Measurements from ENCODE around the gene IDH3B.
"Not testable (repeated sequence)": the region's sequence is repeated elsewhere in the genome, so short reads cannot be mapped to it uniquely, and the experiment has no call there.

Gene IDH3B

DNA sequence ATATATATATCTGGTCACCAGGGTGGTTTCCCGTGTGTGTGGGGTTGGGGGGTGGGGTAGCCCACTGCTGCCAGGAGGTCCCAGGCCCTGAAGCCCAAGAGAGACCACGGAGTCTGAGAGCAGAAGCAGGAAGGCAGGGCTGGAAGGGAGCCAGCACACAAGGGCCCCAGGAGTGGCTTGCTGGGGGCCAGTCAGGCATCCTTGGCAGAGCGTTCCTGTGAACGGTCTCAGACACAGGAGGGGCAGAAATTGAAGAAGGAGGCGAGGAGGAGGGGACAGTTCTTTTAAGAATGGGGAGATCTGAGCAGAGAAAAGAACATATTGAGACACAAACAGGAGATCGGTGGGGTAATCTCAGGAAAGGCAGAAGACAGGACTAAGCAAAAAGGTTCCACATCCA, 26.7 kb upstream of the IDH3B start:
- Histone ChIP-seq H3K79me2 (ENCODE audit: insufficient read depth, low read depth) (no peaks in the 10 kb centered on the region), H3K27ac (no peak overlapping the region), H2AFZ (ENCODE audit: low read depth) (no peak overlapping the region), H3K9ac (no peak overlapping the region), H3K4me3 (IDR thresholded peaks at IDR 0.05; ENCODE audit: insufficient read depth, low read depth, low read length) (no peak overlapping the region), H3K27me3 (ENCODE audit: insufficient read depth, low read depth) (no peaks in the 10 kb centered on the region), H4K20me1 (ENCODE audit: insufficient read depth) (no peaks in the 10 kb centered on the region), H3K36me3 (ENCODE audit: insufficient read depth) (no peaks in the 10 kb centered on the region), H3K4me2 (no peak overlapping the region), H3K4me1 (ENCODE audit: low read depth, poor library complexity, severe bottlenecking) (no peaks in the 10 kb centered on the region)
- TF ChIP-seq, protein P1, sequence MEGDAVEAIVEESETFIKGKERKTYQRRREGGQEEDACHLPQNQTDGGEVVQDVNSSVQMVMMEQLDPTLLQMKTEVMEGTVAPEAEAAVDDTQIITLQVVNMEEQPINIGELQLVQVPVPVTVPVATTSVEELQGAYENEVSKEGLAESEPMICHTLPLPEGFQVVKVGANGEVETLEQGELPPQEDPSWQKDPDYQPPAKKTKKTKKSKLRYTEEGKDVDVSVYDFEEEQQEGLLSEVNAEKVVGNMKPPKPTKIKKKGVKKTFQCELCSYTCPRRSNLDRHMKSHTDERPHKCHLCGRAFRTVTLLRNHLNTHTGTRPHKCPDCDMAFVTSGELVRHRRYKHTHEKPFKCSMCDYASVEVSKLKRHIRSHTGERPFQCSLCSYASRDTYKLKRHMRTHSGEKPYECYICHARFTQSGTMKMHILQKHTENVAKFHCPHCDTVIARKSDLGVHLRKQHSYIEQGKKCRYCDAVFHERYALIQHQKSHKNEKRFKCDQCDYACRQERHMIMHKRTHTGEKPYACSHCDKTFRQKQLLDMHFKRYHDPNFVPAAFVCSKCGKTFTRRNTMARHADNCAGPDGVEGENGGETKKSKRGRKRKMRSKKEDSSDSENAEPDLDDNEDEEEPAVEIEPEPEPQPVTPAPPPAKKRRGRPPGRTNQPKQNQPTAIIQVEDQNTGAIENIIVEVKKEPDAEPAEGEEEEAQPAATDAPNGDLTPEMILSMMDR (conservative IDR thresholded peaks at IDR 0.05; ENCODE audit: low read depth, low read length): no peak

DNA sequence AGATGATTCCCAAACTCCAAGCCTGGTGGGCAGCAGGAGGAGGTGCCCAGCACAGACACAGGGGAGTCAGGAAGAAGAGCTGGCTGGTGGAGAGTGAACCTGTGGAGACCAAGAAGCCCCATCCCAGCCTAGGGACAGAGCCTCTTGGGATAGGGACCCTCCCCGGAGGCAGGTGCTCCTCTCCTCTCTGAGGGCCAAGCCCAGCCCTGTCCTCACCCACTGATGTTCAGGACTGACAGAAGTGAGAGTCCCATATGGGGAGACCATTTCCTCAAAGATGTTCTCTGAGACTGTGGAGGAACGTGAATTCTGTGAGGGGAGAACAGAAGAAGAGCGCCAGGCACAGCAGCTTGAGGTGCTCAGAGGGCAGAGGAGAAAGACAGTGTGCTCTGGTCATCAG, 26.2 kb upstream of the IDH3B start:
- no peak overlapping the region for H3K4me2 ChIP-seq
- H3K79me2 ChIP-seq (ENCODE audit: insufficient read depth, low read depth): no peaks in the 10 kb centered on the region
- H3K27ac ChIP-seq: no peak overlapping the region
- no peaks in the 10 kb centered on the region for H3K4me1 ChIP-seq (ENCODE audit: low read depth, poor library complexity, severe bottlenecking)
- H3K27me3 ChIP-seq (ENCODE audit: insufficient read depth, low read depth): no peaks in the 10 kb centered on the region
- H3K36me3 ChIP-seq (ENCODE audit: insufficient read depth): no peaks in the 10 kb centered on the region
- no peak overlapping the region for H3K9ac ChIP-seq
- no peaks in the 10 kb centered on the region for H4K20me1 ChIP-seq (ENCODE audit: insufficient read depth)
- H2AFZ ChIP-seq (ENCODE audit: low read depth): no peak overlapping the region
- no peak overlapping the region for H3K4me3 ChIP-seq (IDR thresholded peaks at IDR 0.05; ENCODE audit: insufficient read depth, low read depth, low read length)
- TF ChIP-seq, protein P1 (conservative IDR thresholded peaks at IDR 0.05; ENCODE audit: low read depth, low read length): no peak

DNA sequence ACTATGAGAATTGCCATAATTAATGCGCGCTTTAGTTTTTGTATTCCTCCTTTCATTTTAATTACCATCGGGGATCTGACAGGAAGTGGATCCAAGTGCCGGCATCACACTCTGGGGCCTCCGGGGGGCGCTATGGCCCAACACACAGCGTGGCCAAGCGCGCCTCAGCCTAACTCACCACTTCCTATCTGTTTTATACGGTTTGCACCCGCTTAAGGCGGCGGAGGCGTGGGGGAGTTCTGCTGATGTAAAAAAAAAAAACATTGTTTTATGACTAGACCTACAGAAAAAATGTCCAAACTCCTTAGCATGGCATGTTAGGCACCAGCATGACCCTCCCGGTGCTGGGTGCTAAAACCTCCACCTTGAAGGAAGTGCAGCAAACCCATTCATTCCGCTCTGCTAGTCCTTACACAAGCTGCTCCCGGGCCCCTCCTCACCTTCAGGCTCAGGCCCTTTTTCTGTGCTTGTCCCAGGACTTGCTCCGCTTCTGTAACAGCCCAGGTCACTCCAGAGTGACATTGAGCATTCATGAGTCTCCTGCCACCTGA, 24.1 kb upstream of the IDH3B start:
- H3K79me2 ChIP-seq (ENCODE audit: insufficient read depth, low read depth): no peaks in the 10 kb centered on the region
- no peak overlapping the region for H3K9ac ChIP-seq
- H3K4me1 ChIP-seq (ENCODE audit: low read depth, poor library complexity, severe bottlenecking): no peaks in the 10 kb centered on the region
- no peaks in the 10 kb centered on the region for H4K20me1 ChIP-seq (ENCODE audit: insufficient read depth)
- H3K27ac ChIP-seq: no peak overlapping the region
- H3K36me3 ChIP-seq (ENCODE audit: insufficient read depth): no peaks in the 10 kb centered on the region
- no peaks in the 10 kb centered on the region for H3K27me3 ChIP-seq (ENCODE audit: insufficient read depth, low read depth)
- TF ChIP-seq, protein P1 (conservative IDR thresholded peaks at IDR 0.05; ENCODE audit: low read depth, low read length): peak; percentile 37; the same call in 1 of the 2 replicates
- no peak overlapping the region for H3K4me3 ChIP-seq (IDR thresholded peaks at IDR 0.05; ENCODE audit: insufficient read depth, low read depth, low read length)
- H3K4me2 ChIP-seq: no peak overlapping the region
- H2AFZ ChIP-seq (ENCODE audit: low read depth): no peak overlapping the region

DNA sequence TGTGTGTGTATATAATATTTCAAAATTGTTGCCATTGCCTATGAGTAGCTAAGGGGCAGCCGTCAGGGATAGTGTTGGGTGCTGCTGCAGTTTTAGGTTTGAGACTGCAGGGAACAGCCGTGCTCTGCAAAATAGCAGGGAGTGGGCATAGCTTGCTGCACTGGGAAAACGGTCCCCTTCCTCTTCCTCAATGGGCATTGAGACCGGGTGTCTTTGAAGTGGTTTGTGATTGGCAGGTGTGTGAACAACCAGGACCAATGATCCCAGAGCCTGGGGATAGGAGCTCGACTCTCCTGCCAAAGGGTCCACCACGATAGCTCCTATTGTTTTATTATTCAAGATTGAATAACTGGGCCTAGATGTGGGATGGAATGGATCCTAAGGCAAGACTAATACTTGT, 23.5 kb upstream of the IDH3B start:
- Histone ChIP-seq H3K36me3 (ENCODE audit: insufficient read depth) (no peaks in the 10 kb centered on the region), H3K27ac (no peak overlapping the region), H2AFZ (ENCODE audit: low read depth) (no peak overlapping the region), H3K4me2 (no peak overlapping the region), H3K4me3 (IDR thresholded peaks at IDR 0.05; ENCODE audit: insufficient read depth, low read depth, low read length) (no peak overlapping the region), H3K4me1 (ENCODE audit: low read depth, poor library complexity, severe bottlenecking) (no peaks in the 10 kb centered on the region), H4K20me1 (ENCODE audit: insufficient read depth) (no peaks in the 10 kb centered on the region), H3K79me2 (ENCODE audit: insufficient read depth, low read depth) (no peaks in the 10 kb centered on the region), H3K9ac (no peak overlapping the region), H3K27me3 (ENCODE audit: insufficient read depth, low read depth) (no peaks in the 10 kb centered on the region)
- TF ChIP-seq, protein P1 (conservative IDR thresholded peaks at IDR 0.05; ENCODE audit: low read depth, low read length): no peak

DNA sequence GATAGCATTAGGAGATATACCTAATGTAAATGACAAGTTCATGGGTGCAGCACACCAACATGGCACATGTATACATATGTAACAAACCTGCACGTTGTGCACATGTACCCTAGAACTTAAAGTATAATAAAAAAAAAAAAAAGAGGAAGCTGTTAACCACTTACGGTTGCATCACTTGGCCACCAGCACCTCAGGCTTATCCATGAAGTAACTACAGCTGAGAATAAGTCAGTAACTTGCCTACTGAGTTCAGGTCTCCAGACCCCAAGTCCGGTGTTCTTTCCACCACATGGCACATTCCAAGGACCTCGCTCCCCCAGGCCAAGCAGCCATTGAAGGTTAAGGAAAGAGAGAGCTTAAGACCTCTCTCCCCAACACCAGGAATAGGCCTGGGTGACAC, 20.8 kb upstream of the IDH3B start:
- not testable (repeated sequence) for H3K79me2 ChIP-seq (ENCODE audit: insufficient read depth, low read depth); H3K36me3 ChIP-seq (ENCODE audit: insufficient read depth); H3K4me2 ChIP-seq; H3K27ac ChIP-seq; H3K4me1 ChIP-seq (ENCODE audit: low read depth, poor library complexity, severe bottlenecking); H3K9ac ChIP-seq; H3K4me3 ChIP-seq (IDR thresholded peaks at IDR 0.05; ENCODE audit: insufficient read depth, low read depth, low read length); H3K27me3 ChIP-seq (ENCODE audit: insufficient read depth, low read depth); H4K20me1 ChIP-seq (ENCODE audit: insufficient read depth); H2AFZ ChIP-seq (ENCODE audit: low read depth)

DNA sequence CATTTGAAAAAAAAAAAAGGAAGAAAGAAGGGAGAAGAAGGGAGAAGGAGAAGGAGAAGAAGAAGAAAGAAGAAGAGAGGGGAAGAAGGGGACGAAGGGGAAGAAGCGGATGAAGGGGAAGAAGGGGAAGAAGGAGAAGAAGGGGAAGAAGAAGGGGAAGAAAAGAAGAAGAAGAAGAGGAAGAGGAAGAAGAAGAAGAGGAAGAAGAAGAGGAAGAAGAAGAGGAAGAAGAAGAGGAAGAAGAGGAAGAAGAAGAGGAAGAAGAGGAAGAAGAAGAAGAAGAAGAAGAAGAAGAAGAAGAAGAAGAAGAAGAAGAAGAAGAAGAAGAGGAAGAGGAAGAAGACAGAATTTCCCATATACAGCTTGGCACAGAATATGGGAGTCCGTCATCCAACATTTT, 18.0 kb upstream of the IDH3B start:
- H3K27ac ChIP-seq; H3K27me3 ChIP-seq (ENCODE audit: insufficient read depth, low read depth); H3K36me3 ChIP-seq (ENCODE audit: insufficient read depth); H3K4me2 ChIP-seq; H4K20me1 ChIP-seq (ENCODE audit: insufficient read depth); H3K79me2 ChIP-seq (ENCODE audit: insufficient read depth, low read depth); H3K9ac ChIP-seq; H2AFZ ChIP-seq (ENCODE audit: low read depth); H3K4me3 ChIP-seq (IDR thresholded peaks at IDR 0.05; ENCODE audit: insufficient read depth, low read depth, low read length); H3K4me1 ChIP-seq (ENCODE audit: low read depth, poor library complexity, severe bottlenecking): not testable (repeated sequence)

Measured in KMS-11 (cell line).